ENCODE measurements around the gene HSFX3. TPM values are rescaled to one million over a fixed set of nuclear protein-coding genes. Genes with fewer than 3 reads are reported as not detected.

Gene HSFX3
- total RNA-seq, 1 donor from 2014 or later, result not detected

GRCh38 chrX:149510386-149510785, 39.3 kb downstream of the HSFX3 start:
- H3K4me3 Mint-ChIP-seq, result no peak overlapping the region
- peaks cover 20% of the 10 kb centered on the region for H3K4me1 Mint-ChIP-seq
- Histone ChIP-seq H3K4me1 (no peaks in the 10 kb centered on the region), H4K20me1 (ENCODE audit: low read depth) (no peaks in the 10 kb centered on the region), H3K27ac (no peak overlapping the region), H3K9ac (no peak overlapping the region), H3K9me3 (ENCODE audit: low read depth) (no peaks in the 10 kb centered on the region), H2AFZ (replicated peaks) (no peak overlapping the region), H3K79me2 (ENCODE audit: low read depth) (no peaks in the 10 kb centered on the region), H3K36me3 (no peaks in the 10 kb centered on the region), H3F3A (ENCODE audit: low read depth) (no peaks in the 10 kb centered on the region), H3K27me3 (no peaks in the 10 kb centered on the region), H3K4me2 (no peak overlapping the region), H3K4me3 (no peak overlapping the region)
- no peaks in the 10 kb centered on the region for H3K36me3 Mint-ChIP-seq
- peaks cover 2% of the 10 kb centered on the region for H3K9me3 Mint-ChIP-seq
- peak overlapping the region; percentile 94 for H3K27ac Mint-ChIP-seq
- peaks cover 2% of the 10 kb centered on the region for H3K27me3 Mint-ChIP-seq (ENCODE audit: insufficient read depth, low read depth)
- DNase-seq (ENCODE audit: low spot score), result peak; percentile 13
- no peak for TF ChIP-seq EZH2phosphoT487 (IDR thresholded peaks at IDR 0.05)
- TF ChIP-seq, protein P1, sequence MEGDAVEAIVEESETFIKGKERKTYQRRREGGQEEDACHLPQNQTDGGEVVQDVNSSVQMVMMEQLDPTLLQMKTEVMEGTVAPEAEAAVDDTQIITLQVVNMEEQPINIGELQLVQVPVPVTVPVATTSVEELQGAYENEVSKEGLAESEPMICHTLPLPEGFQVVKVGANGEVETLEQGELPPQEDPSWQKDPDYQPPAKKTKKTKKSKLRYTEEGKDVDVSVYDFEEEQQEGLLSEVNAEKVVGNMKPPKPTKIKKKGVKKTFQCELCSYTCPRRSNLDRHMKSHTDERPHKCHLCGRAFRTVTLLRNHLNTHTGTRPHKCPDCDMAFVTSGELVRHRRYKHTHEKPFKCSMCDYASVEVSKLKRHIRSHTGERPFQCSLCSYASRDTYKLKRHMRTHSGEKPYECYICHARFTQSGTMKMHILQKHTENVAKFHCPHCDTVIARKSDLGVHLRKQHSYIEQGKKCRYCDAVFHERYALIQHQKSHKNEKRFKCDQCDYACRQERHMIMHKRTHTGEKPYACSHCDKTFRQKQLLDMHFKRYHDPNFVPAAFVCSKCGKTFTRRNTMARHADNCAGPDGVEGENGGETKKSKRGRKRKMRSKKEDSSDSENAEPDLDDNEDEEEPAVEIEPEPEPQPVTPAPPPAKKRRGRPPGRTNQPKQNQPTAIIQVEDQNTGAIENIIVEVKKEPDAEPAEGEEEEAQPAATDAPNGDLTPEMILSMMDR (IDR thresholded peaks at IDR 0.05), result peak; percentile 36
- no peak for TF ChIP-seq EZH2 (IDR thresholded peaks at IDR 0.05)

DNA sequence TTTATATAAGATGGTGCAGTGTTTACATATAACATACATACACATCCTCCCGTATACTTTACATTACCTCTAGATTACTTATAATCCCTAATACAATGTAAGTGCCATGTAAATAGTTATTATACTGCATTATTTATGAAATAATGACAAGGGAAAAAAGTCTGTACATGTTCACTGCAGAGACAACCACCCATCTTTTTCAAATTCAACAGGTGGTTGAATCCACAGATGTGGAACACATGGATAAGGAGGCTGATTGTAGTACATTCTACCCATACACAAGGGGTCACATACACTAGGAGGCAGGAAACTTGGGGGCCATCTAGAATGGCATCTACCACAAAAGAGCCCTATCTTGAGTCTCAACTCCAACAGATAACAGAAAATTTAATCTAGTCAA, 41.3 kb downstream of the HSFX3 start:
- Histone ChIP-seq H2AFZ (replicated peaks) (no peak overlapping the region), H3K79me2 (ENCODE audit: low read depth) (no peaks in the 10 kb centered on the region), H3K4me3 (no peak overlapping the region), H3F3A (ENCODE audit: low read depth) (no peaks in the 10 kb centered on the region), H3K9me3 (ENCODE audit: low read depth) (no peaks in the 10 kb centered on the region), H3K4me2 (no peak overlapping the region), H3K27me3 (no peaks in the 10 kb centered on the region), H3K27ac (no peak overlapping the region), H3K36me3 (no peaks in the 10 kb centered on the region), H4K20me1 (ENCODE audit: low read depth) (no peaks in the 10 kb centered on the region), H3K9ac (no peak overlapping the region), H3K4me1 (no peaks in the 10 kb centered on the region)
- Mint-ChIP-seq H3K9me3 (peaks cover 5% of the 10 kb centered on the region), H3K36me3 (no peaks in the 10 kb centered on the region), H3K4me1 (peaks cover 27% of the 10 kb centered on the region), H3K4me3 (no peak overlapping the region), H3K27me3 (ENCODE audit: insufficient read depth, low read depth) (no peaks in the 10 kb centered on the region), H3K27ac (no peak overlapping the region)
- no peak for DNase-seq (ENCODE audit: low spot score)
- TF ChIP-seq EZH2 (IDR thresholded peaks at IDR 0.05), result no peak
- no peak for TF ChIP-seq EZH2phosphoT487 (IDR thresholded peaks at IDR 0.05)
- TF ChIP-seq, protein P1 (IDR thresholded peaks at IDR 0.05), result no peak

GRCh38 chrX:149506349-149506748, 43.4 kb downstream of the HSFX3 start:
- H3K9me3 Mint-ChIP-seq, result peaks cover 5% of the 10 kb centered on the region
- TF ChIP-seq EZH2phosphoT487 (IDR thresholded peaks at IDR 0.05), result no peak
- no peak for TF ChIP-seq EZH2 (IDR thresholded peaks at IDR 0.05)
- TF ChIP-seq, protein P1 (IDR thresholded peaks at IDR 0.05), result no peak
- Histone ChIP-seq H4K20me1 (ENCODE audit: low read depth) (no peaks in the 10 kb centered on the region), H3K9ac (no peak overlapping the region), H2AFZ (replicated peaks) (no peak overlapping the region), H3K79me2 (ENCODE audit: low read depth) (no peaks in the 10 kb centered on the region), H3K9me3 (ENCODE audit: low read depth) (no peaks in the 10 kb centered on the region), H3K27me3 (no peaks in the 10 kb centered on the region), H3K4me3 (no peak overlapping the region), H3K27ac (no peak overlapping the region), H3K4me1 (no peaks in the 10 kb centered on the region), H3K36me3 (no peaks in the 10 kb centered on the region), H3F3A (ENCODE audit: low read depth) (no peaks in the 10 kb centered on the region), H3K4me2 (no peak overlapping the region)
- no peak for DNase-seq (ENCODE audit: low spot score)
- no peaks in the 10 kb centered on the region for H3K27me3 Mint-ChIP-seq (ENCODE audit: insufficient read depth, low read depth)
- H3K4me3 Mint-ChIP-seq, result no peak overlapping the region
- H3K4me1 Mint-ChIP-seq, result peaks cover 26% of the 10 kb centered on the region
- peaks cover 4% of the 10 kb centered on the region for H3K36me3 Mint-ChIP-seq
- no peak overlapping the region for H3K27ac Mint-ChIP-seq
